GM23338 (cell line): ENCODE data around the gene SFXN5. TPM values are rescaled to one million over a fixed set of nuclear protein-coding genes. Genes with fewer than 3 reads are reported as not detected.
"Not testable (repeated sequence)": the region's sequence is repeated elsewhere in the genome, so short reads cannot be mapped to it uniquely, and the experiment has no call there.

Source experiments
- ATAC-seq: fragments of 200-7000 bp; cut with Tn5 transposase; 3 replicates; pipeline ENCODE4 v1.9.1; 2020
- DNase-seq: peaks from one replicate; pipeline ENCODE4 v3.0.0-alpha.2; 2015; ENCODE audit warnings: low spot score
- H2AFZ ChIP-seq: fragments of 200-600 bp; sonication (generic); 2 replicates; pipeline ENCODE4 v1.8.0; 2016; ENCODE audit warnings: antibody characterized with exemption, mild to moderate bottlenecking, moderate library complexity
- H3F3A ChIP-seq: fragments of 200-600 bp; sonication (generic); replicated peaks from 2 replicates; pipeline ENCODE4 v1.8.0; 2017; ENCODE audit warnings: antibody characterized with exemption, mixed run types, low read depth
- H3K27ac ChIP-seq: fragments of 200-600 bp; sonication (generic); 2 replicates; pipeline ENCODE4 v1.6.1; 2016; ENCODE audit warnings: low read depth
- H3K27me3 ChIP-seq: fragments of 200-600 bp; sonication (generic); 2 replicates; pipeline ENCODE4 v1.8.0; 2016; ENCODE audit warnings: mild to moderate bottlenecking, mixed run types, moderate library complexity; ENCODE audit not compliant: insufficient read depth
- H3K36me3 ChIP-seq: fragments of 200-600 bp; sonication (generic); 2 replicates; pipeline ENCODE4 v1.8.0; 2016; ENCODE audit warnings: mild to moderate bottlenecking; ENCODE audit not compliant: insufficient read depth
- H3K4me1 ChIP-seq: fragments of 200-600 bp; sonication (generic); 2 replicates; pipeline ENCODE4 v1.8.0; 2016; ENCODE audit warnings: mild to moderate bottlenecking, moderate library complexity; ENCODE audit not compliant: insufficient read depth
- H3K4me2 ChIP-seq: fragments of 200-600 bp; sonication (generic); 2 replicates; pipeline ENCODE4 v1.7.1; 2017; ENCODE audit warnings: mixed run types
- H3K4me3 ChIP-seq: fragments of 200-600 bp; sonication (generic); 2 replicates; pipeline ENCODE4 v1.6.1; 2016; ENCODE audit warnings: mixed run types
- H3K79me2 ChIP-seq: fragments of 200-600 bp; sonication (generic); replicated peaks from 2 replicates; pipeline ENCODE4 v1.8.0; 2017; ENCODE audit warnings: mild to moderate bottlenecking; ENCODE audit not compliant: insufficient read depth
- H3K9me2 ChIP-seq: fragments of 200-600 bp; sonication (generic); 2 replicates; pipeline ENCODE4 v1.8.0; 2017; ENCODE audit not compliant: insufficient read depth
- H4K20me1 ChIP-seq: fragments of 200-600 bp; sonication (generic); replicated peaks from 2 replicates; pipeline ENCODE4 v1.8.0; 2017; ENCODE audit warnings: mild to moderate bottlenecking; ENCODE audit not compliant: insufficient read depth
- H3K27ac Mint-ChIP-seq: 2 replicates; pipeline ENCODE4 v1.8.0; 2020; ENCODE audit warnings: inconsistent platforms, mild to moderate bottlenecking, moderate library complexity, mixed read lengths
- H3K27me3 Mint-ChIP-seq: 3 replicates; pipeline ENCODE4 v1.8.0; 2022; ENCODE audit warnings: low read depth, mild to moderate bottlenecking, moderate library complexity, mixed read lengths, inconsistent platforms; ENCODE audit not compliant: insufficient read depth, poor library complexity
- H3K36me3 Mint-ChIP-seq: 3 replicates; pipeline ENCODE4 v1.8.0; 2021; ENCODE audit warnings: low read depth, mild to moderate bottlenecking, inconsistent platforms, moderate library complexity, mixed read lengths
- H3K4me1 Mint-ChIP-seq: 3 replicates; pipeline ENCODE4 v1.8.0; 2020; ENCODE audit warnings: mild to moderate bottlenecking, inconsistent platforms, mixed read lengths
- H3K4me3 Mint-ChIP-seq: 3 replicates; pipeline ENCODE4 v1.8.0; 2021; ENCODE audit warnings: moderate library complexity, mild to moderate bottlenecking, inconsistent platforms, mixed read lengths
- H3K9me3 Mint-ChIP-seq: 3 replicates; pipeline ENCODE4 v1.8.0; 2020; ENCODE audit warnings: moderate library complexity, mild to moderate bottlenecking, inconsistent platforms, mixed read lengths
- CREB1 ChIP-seq: fragments of 250-450 bp; sonication (Bioruptor Pico); IDR thresholded peaks from 2 replicates; pipeline ENCODE4 v1.5.0; 2020; ENCODE audit warnings: low read depth, mild to moderate bottlenecking, moderate library complexity
- CTCF ChIP-seq, 2 experiments: fragments of 200-600 bp in 1 of 2; sonication (generic) in 1 of 2; conservative IDR thresholded peaks; 2 replicates each; pipeline versions ENCODE4 v1.5.1 to v1.6.1; 2016 to 2017; ENCODE audit warnings: antibody characterized with exemption in 2 of 2, low read depth in 2 of 2, mild to moderate bottlenecking in 2 of 2, moderate library complexity in 1 of 2
- ETS1 ChIP-seq: IDR thresholded peaks from 2 replicates; pipeline ENCODE4 v1.6.1; 2016; ENCODE audit warnings: antibody characterized with exemption
- EZH2 ChIP-seq: fragments of 200-600 bp; sonication (generic); IDR thresholded peaks from one replicate; pipeline ENCODE4 v1.8.0; 2017; ENCODE audit warnings: antibody characterized with exemption, mild to moderate bottlenecking, low read depth; ENCODE audit not compliant: unreplicated experiment
- POLR2AphosphoS5 ChIP-seq: IDR thresholded peaks from 2 replicates; pipeline ENCODE4 v1.6.1; 2016; ENCODE audit warnings: antibody characterized with exemption, low read depth
- STAT1 ChIP-seq: IDR thresholded peaks from one replicate; pipeline ENCODE4 v1.6.1; 2016; ENCODE audit warnings: antibody characterized with exemption; ENCODE audit not compliant: unreplicated experiment
- ZNF331 ChIP-seq: fragments of 250-450 bp; sonication (Bioruptor Pico); IDR thresholded peaks from 2 replicates; pipeline ENCODE4 v1.5.0; 2020; ENCODE audit warnings: low read depth, mild to moderate bottlenecking, moderate library complexity
- long read RNA-seq: library from polyadenylated mRNA; unstranded; transcript quantifications from one replicate; pipeline ENCODE4 v2.0.0, GENCODE V29; 2020; ENCODE audit not compliant: unreplicated experiment
- polyA plus RNA-seq: library from polyadenylated mRNA; unstranded; fragments of >200 nt; fragmentation: Nextera tagmentation; extraction: Ambion mirVana; gene quantifications from 2 replicates; pipeline ENCODE4 v1.2.1, GENCODE V29; 2016
- total RNA-seq: library from RNA; depleted of rRNA; stranded (reverse); fragments of >200 nt; shearing (Covaris generic); gene quantifications from 2 replicates; pipeline ENCODE4 v1.2.3, GENCODE V29; 2014; rRNA removed

SFXN5 gene
- total RNA-seq = 25.8 and 26.3 TPM in 2 replicates
- polyA plus RNA-seq = 23.6 and 25.4 TPM in 2 replicates
- long read RNA-seq, full-length matches to known transcripts = 4 of 16 reads
- long read RNA-seq, partial matches to known transcripts = 3 of 16 reads
- long read RNA-seq, other reads (novel, unspliced or antisense) = 9 of 16 reads

- Histone ChIP-seq H4K20me1 (peaks cover 14% of the 10 kb centered on the region; the same call in 1 of the 2 replicates), H3K9me2 (no peaks in the 10 kb centered on the region), H2AFZ (peak within 1 kb of the TSS; percentile 89), H3K4me1 (peaks cover 15% of the 10 kb centered on the region; the same call in 1 of the 2 replicates), H3K27ac (peak within 1 kb of the TSS; percentile 88), H3K79me2 (peaks cover 39% of the 10 kb centered on the region), H3K4me2 (peak within 1 kb of the TSS; percentile 97), H3F3A (0 out of 2 replicates have a peak, but pooled peaks cover 4% of the 10 kb centered on the region), H3K4me3 (peak within 1 kb of the TSS; percentile 81), H3K27me3 (no peaks in the 10 kb centered on the region), H3K36me3 (no peaks in the 10 kb centered on the region)
- H3K27ac Mint-ChIP-seq = peak within 1 kb of the TSS; percentile 93
- TF ChIP-seq EZH2 (no peak), ETS1 (peak; percentile 90), CREB1 (CRISPR knock-in tag) (peak; percentile 43), STAT1 (no peak), POLR2AphosphoS5 (peak; percentile 78), CTCF (conservative IDR thresholded peaks at IDR 0.05; ENCODE audit: low read depth in 2 of 2) (no peak), ZNF331 (CRISPR knock-in tag) (no peak)
- peaks cover 24% of the 10 kb centered on the region for H3K27me3 Mint-ChIP-seq
- peaks cover 3% of the 10 kb centered on the region; the same call in 1 of the 3 replicates for H3K36me3 Mint-ChIP-seq
- ATAC-seq (peak; percentile 85), DNase-seq (peak; percentile 99)
- H3K4me3 Mint-ChIP-seq = peak within 1 kb of the TSS; percentile 82
- no peaks in the 10 kb centered on the region for H3K9me3 Mint-ChIP-seq
- peaks cover 22% of the 10 kb centered on the region for H3K4me1 Mint-ChIP-seq
Measured at GRCh38 chr2:73071360-73072128, at the start of gene SFXN5. Gene SFXN5 (minus strand): TSS chr2:73071712. CDS start chr2:73071705, 7 bp downstream.

GRCh38 chr2:73119611-73120239, 48.2 kb upstream of the SFXN5 start:
- H3K36me3 Mint-ChIP-seq, ATAC-seq, H3K27ac ChIP-seq, H3K9me2 ChIP-seq, H3K4me3 ChIP-seq, H3K4me1 Mint-ChIP-seq, H3K27me3 ChIP-seq, H3F3A ChIP-seq, DNase-seq, H3K27ac Mint-ChIP-seq, H3K9me3 Mint-ChIP-seq, H4K20me1 ChIP-seq, H2AFZ ChIP-seq, H3K79me2 ChIP-seq, H3K27me3 Mint-ChIP-seq, H3K4me2 ChIP-seq, H3K36me3 ChIP-seq, H3K4me3 Mint-ChIP-seq, H3K4me1 ChIP-seq: not testable (repeated sequence)
